GM18511 (cell line): ENCODE data around the gene NXPE1.
"Not testable (repeated sequence)": the region's sequence is repeated elsewhere in the genome, so short reads cannot be mapped to it uniquely, and the experiment has no call there.

Source experiments
- ATAC-seq: cut with Tn5 transposase; IDR thresholded peaks from one replicate; pipeline ENCODE4 v1.9.1; 2021; ENCODE audit warnings: mild to moderate bottlenecking, moderate library complexity; ENCODE audit not compliant: unreplicated experiment

The NXPE1 gene

DNA sequence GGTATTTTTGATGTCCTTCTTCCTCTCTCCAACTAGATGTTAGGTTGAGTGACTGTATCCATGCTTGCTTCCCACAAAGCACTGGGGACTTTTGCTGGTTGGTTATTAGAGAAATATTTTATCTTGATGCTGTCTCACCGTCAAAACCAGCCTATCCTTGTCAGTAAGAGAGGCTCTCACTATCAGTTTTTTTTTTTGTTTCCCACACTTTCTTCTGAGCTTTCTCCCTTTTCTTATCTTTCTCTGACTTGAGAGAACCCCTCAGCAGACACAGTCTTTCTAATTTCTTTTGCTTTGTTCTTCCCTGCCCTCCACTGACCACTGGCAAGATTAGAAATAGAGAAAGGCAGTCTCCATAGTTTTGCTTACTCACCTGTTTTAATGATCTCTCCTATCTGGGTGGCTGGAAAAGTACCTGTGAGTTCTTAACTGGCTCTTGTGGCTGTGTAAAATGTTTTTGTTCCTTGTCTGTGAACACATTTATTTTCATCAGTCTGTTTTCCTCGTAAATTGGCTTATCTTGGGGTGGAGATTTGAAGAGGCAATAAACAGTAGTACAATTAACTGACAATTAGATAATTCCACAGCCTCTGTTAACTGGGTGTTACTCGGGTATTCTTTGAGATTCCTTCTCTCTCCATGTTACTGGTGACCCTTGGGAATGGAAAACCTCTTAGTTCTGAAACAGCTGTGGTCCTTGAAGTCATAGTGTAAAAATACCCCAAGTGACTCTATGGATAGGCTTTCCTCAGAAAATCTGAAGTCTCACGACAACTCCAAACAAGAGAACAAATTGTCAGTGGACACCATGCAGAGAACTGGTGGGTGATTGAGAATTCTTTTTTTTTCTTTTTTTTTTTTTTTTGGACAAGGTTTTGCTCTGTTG, at the start of gene NXPE1:
TSS of gene NXPE1 (minus strand) at position 457 of the 886 bp plus-strand sequence. CDS start 8,680 bp downstream, outside the sequence.
- ATAC-seq: no peak

DNA sequence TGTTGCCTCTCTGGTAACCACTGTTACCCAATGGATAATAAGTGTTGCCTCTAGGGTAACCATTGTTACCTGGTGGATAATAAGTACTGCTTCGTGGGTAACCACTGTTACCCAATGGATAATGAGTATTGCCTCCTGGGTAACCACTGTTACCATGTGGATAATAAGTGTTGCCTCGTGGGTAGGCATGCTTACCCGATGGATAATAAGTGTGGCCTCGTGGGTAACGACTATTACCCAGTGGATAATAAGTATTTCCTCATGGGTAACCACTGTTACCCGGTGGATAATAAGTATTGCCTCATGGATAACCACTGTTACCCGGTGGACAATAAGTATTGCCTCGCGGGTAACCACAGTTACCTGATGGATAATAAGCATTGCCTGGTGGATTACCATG, 49.7 kb upstream of the NXPE1 start:
- no peak for ATAC-seq

DNA sequence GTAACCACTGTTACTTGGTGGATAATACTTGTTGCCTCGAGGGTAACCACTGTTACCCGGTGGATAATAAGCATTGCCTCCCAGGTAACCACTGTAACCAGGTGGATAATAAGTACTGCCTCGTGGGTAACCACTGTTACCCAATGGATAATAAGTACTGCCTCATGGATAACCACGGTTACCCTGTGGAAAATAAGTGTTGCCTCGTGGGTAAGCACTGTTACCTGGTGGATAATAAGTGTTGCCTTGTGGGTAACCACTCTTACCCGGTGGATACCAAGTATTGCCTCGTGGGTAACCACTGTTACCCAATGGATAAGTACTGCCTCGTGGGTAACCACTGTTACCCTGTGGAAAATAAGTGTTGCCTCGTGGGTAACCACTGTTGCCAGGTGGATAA, 48.9 kb upstream of the NXPE1 start:
- ATAC-seq: not testable (repeated sequence)

DNA sequence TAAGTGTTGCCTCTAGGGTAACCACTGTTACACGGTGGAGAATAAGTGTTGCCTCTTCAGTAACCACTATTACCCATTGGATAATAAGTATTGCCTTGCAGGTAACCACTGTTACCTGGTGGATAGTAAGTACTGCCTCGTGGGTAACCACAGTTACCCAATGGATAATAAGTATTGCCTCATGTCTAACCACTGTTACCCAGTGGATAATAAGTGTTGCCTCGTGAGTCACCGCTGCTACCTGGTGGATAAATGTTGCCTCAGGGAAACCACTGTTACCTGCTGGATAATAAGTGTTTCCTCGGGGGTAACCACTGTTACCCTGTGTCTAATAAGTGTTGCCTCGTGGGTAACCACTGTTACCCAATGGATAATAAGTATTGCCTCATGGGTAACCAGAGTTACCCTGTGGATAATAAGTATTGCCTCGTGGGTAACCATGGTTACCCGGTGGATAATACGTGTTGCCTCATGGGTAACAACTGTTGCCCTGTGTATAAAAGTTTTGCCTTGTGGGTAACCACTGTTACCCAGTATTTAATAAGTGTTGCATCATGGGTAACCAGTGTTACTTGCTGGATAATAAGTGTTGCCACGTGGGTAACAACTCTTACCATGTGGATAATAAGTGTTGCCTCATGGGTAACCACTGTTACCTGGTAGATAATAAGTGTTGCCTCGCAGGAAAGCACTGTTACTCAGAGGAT, 48.2 kb upstream of the NXPE1 start:
- ATAC-seq: no peak

DNA sequence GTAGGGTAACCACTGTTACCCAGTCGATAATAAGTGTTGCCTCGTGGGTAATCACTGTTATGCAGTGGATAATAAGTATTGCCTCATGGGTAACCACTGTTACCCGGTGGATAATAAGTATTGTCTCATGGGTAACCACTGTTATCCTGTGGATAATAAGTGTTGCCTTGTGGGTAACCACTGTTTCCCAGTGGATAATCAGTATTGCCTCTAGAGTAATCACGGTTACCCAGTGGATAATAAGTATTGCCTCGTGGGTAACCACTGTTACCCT, 47.1 kb upstream of the NXPE1 start:
- ATAC-seq: not testable (repeated sequence)

DNA sequence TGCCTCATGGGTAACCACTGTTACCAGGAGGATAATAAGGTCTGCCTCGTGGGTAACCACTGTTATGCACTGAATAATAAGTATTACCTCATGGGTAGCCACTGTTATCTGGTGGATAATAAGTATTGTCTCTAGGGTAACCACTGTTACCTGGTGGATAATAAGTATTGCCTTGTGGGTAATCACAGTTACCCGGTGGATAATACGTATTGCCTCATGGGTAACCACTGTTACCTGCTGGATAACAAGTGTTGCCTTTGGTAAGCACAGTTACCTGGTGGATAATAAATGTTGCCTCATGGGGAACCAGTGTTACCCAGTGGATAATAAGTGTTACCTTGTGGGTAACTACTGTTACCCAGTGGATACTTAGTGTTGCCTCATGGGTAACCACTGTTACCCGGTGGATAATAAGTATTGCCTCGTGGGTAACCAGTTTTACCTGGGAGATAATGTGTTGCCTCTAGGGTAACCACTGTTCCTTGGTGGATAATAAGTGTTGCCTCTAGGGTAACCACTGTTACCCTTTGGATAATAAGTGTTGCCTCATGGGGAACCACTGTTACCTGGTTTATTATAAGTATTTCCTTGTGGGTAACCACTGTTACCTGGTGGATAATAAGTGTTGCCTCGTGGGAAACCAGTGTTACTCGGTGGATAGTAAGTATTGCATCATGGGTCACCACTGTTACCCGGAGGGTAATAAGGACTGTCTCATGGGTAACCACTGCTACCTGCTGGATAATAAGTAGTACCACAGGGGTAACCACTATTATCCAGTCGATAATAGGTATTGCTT, 46.5 kb upstream of the NXPE1 start:
- no peak for ATAC-seq

DNA sequence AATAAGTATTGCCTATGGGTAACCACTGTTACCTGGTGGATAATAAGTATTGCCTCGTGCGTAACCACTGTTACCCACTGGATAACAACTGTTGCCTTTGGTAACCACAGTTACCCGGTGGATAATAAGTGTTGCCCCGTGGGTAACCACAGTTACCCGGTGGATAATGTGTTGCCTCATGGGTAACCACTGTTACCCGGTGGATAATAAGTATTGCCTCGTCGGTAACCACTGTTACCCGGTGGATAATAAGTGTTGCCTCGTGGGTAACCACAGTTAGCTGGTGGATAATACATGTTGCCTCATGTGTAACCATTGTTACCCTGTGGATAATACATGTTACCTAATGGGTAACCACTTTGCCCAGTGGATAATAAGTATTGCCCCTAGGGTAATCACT, 45.7 kb upstream of the NXPE1 start:
- ATAC-seq: no peak

DNA sequence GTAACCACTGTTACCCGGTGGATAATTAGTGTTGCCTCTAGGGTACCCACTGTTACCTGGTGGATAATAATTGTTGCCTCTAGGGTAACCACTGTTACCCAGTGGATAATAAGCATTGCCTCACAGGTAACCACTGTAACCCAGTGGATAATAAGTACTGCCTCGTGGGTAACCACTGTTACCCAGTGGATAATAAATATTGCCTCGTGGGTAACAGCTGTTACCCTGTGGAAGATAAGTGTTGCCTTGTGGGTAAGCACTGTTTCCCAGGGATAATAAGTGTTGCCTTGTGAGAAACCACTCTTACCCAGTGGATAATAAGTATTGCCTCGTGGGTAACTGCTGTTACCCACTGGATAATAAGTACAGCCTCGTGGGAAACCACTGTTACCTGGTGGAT, 45.2 kb upstream of the NXPE1 start:
- ATAC-seq: no peak

DNA sequence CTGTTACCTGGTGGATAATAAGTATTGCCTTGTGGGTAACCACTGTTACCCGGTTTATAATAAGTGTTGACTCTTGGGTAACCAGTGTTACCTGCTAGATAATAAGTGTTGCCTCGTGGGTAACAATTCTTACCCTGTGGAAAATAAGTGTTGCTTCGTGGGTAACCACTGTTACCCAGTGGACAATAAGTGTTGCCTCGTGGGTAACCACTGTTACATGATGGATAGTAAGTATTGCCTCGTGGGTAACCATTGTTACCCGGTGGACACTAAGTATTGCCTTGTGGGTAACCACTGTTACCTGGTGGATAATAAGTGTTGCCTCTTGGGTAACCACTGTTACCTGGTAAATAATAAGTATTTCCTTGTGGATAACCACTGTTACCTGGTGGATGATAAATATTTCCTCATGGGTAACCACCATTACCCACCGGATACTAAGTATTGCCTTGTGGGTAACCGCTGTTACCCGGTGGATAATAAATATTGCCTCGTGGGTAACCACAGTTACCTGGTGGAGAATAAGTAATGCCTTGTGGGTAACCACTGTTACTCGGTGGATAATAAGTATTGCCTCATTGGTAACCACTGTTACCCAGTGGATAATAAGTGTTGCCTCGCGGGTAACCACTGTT, 44.6 kb upstream of the NXPE1 start:
- ATAC-seq: no peak

DNA sequence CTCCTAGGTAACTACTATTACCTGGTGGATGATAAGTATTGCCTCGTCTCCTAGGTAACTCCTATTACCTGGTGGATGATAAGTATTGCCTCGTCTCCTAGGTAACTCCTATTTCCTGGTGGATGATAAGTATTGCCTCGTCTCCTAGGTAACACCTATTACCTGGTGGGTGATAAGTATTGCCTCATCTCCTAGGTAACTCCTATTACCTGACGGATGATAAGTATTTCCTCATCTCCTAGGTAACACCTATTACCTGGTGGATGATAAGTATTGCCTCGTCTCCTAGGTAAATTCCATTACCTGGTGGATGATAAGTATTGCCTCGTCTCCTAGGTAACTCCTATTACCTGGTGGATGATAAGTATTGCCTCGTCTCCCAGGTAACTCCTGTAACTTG, 43.5 kb upstream of the NXPE1 start:
- ATAC-seq: not testable (repeated sequence)

DNA sequence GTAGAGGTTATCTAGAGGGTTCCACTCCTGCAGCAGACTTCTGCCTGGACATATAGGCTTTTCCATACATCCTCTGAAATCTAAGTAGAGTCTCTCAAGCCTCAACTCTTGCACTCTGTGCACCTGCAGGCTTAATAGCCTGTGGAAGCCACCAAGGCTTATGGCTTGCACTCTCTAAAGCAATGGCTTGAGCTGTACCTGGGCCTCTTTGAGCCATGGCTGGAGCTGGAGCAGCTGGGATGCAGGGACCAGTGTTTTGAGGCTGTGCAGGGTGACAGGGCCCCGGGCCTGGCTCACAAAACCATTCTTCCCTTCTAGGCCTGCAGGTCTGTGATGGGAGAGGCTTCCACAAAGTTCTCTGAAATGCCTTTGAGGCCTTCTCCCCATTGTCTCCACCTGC, 38.8 kb upstream of the NXPE1 start:
- ATAC-seq: no peak

DNA sequence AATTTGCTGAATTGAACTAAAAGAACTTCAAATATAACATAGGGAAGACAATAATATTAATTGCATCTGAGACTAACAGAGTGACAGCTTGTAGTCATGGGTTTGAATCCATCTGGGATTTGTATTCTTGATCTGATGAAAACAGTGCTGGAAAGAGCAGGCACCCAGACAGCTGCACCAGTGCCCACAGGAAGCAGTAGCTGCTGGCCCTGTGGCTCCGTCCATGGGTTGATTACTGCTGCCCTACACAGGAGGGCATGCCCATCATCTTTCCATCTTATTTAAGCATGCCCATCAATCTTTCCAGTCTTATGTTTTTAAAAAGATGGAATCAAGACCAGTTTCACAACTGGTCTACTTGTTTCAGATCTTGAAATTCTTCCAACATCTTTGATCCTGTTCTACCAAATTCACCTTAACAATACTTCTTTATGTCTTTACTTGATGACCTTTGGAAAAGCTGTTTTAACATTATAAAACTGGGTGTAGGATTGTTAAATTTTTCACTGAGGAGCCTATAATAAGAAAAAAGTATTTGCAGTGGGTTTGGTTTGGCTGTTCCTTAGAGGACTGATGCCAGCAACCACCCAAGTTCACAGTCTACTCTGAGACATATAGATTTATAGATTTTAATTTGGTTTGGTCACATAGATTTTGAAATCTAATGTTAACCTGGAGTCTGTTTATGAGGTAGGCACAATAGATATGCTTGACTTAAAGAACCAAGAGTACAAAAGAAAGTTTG, 36.7 kb upstream of the NXPE1 start:
- no peak for ATAC-seq

DNA sequence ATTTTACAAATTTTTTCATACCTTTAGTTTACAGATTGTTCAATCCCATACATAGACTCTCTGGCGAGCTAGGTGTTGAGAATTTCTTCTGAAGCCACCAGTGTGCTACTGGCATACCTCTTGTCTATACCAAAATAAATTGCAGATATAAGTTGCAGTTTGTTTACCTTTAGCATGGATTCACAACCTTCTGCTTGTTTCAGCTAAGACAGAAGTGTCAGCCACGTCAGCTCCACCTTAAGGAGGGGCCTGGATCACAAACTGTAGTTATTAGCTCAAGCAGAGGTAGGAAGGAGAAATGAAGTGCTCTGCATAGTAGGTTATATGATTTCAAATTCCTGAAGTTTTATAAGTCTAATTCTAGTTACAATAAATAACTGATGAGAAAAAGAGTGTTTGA, 35.9 kb upstream of the NXPE1 start, which contains the start of gene NXPE4:
TSS of gene NXPE4 (minus strand) at position 216 of the 400 bp plus-strand sequence. CDS start 1,027 bp downstream, outside the sequence.
- ATAC-seq: no peak

DNA sequence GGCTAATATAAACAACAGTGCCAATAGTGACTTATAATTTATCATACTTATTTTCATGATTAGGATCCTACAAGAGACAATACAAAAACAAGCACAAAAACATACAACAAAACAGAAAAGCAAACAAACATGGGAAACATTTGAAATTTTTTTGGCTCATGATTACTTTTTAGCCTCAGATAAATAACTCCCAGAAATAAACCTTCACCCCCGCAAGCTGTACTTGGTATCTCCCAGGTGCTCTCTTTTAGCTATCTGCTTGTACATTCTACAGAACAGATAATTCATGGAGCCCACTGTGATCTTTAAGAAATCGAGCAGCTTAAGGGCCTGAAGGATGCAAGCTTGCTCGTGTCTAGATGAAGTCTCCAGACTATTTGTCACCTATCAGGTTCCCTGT, 35.0 kb upstream of the NXPE1 start:
- no peak for ATAC-seq

DNA sequence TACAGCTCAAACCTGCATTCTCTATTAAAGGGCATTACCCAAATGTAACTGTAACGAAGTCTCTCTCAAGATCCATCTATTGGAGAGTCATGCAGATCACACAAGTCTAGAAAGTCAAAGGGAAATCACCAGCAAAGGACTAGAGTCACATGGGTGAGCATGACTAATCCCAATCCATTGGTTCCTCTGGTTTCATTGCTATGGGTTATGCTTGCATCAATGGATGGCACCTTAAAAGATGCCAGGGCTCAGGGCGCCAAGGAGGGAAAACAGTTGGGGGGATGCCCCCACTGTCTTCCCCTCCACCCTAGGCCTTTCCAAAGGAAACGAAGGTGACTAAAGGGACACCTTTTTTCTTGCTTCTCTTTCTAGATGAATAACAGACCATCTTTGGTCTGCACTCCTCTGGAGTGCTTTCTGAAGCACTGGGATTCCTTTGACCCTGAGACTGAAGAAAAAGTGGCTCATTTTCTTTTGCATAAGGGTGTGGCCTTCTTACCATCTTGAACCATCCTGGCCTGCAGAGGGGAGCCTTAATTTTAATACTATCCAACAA, 27.8 kb upstream of the NXPE1 start:
- no peak for ATAC-seq

DNA sequence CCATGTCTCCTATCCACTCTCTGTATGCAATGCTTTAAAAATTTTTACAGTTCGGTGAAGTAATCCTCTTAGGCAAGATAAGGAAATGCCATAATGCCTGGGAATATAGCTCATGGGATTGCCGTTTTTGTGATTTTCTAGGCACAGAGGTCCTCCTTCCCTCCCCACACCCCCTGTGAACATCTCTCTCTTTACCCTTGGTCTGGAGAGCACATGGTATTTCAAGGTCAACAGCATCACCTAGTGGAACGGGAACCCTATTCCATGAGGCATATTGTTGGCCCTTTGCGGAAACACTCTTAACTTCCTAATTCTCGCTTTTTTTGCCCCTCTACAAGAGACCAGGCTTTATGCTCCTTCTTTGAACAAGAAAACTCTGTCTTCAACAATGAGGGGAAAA, 27.1 kb upstream of the NXPE1 start:
- no peak for ATAC-seq

DNA sequence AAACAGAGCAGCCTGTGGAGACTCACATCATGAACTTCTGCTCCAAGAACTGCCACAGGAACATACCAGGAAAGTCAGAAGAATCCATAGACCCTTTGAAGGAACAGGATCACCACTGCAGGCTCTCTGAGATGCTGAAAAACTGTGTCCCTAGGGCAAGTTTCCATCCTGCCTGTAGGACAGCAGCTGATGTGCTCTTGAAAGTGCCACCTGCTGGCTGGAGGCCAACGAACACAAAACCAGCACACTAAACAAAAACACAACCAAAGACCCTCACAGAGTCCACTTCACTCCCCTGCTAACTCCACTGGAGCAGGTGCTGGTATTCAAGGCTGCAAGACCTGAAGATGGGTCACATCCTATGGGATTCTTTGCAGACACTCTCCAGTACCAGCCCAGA, 12.0 kb upstream of the NXPE1 start:
- no peak for ATAC-seq

DNA sequence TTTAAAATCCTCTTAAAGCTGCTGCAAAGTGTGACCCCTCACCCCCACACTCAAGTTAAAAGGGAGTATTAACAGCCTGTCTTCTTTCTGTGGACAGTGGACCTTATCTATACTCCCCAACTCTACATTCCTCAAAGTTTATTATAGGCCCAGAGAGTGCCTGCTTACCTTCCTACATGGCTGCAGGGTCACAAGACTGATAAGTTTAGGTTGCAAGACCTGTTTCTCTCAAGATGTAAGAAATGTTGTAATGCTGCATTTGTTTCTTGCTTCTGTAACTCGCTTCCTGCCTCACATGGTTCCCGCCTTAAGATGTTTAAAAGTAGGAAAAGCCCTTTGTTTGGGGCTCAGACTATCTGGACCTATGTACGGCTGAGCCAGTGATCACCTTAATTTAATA, 10.1 kb upstream of the NXPE1 start:
- no peak for ATAC-seq

DNA sequence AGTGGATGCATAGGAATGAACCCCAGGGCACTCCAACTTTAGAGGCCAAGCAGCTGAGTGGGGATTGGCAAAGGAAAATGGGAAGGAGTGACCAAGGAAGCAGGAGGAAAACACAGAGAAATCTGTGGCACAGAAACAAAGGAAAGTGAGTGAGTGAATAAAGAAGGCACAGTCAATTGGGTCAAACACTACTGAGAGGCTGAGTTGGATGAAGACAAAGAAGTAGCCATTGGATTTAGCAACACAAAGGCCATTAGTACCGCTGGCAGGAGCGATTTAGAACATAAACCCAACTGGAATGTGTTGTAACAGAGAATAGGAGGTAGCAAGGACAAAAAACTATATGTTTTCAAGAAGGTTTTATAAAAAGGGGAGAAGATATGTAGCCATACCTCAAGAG, 6.6 kb upstream of the NXPE1 start:
- ATAC-seq: no peak

DNA sequence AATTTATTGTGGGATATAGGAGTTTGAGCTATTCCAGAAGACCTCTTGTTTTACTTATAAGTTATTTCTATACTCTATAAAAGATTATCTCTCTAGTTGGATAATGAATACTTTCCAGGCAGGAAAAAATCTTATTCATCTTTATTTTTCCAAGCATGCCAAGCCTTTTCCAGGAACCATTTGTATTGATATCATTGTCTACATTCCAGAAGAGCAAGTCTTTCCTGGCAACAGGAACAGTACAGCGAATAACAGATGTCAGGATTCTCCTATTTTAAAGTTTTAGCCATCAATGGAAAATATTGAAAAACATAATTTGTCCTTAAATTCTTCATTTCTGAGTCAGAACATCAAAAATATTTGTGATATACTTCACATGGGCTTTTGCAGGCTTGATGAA, 5.2 kb upstream of the NXPE1 start:
- no peak for ATAC-seq
